K562 (cell line): ENCODE data around the gene SLC1A5. TPM values are rescaled to one million over a fixed set of nuclear protein-coding genes. Genes with fewer than 3 reads are reported as not detected.

Experiments
- ATAC-seq: fragments of 200-7000 bp; cut with Tn5 transposase; 3 replicates; pipeline ENCODE4 v1.9.1; 2020; ENCODE audit warnings: moderate library complexity
- BruUV-seq: library from RNA; stranded (reverse); fragments of 400-500 nt; replicated peaks from 2 replicates; lab custom pipeline; 2021; lab: Mats Ljungman, UMichigan
- CTCF ChIA-PET: fragments of 300-600 bp; formaldehyde crosslinking; extraction: SDS; loops from one replicate; lab custom pipeline; 2021; ENCODE audit warnings: low intra/inter-chr PET ratio; lab: Yijun Ruan, JAX
- POLR2A ChIA-PET: fragments of 300-600, 350-650 bp; sonication (Branson Sonifier 250); formaldehyde crosslinking; extraction: SDS; loops from one replicate; lab custom pipeline; 2021; ENCODE audit warnings: antibody characterized with exemption, inconsistent platforms; lab: Yijun Ruan, JAX
- DNase-seq, 4 experiments: peaks; one replicate each; pipeline versions ENCODE4 v3.0.0 to v3.0.0-alpha.2; 2011 to 2018; ENCODE audit warnings: low spot score in 3 of 4, mixed read lengths in 3 of 4; ENCODE audit errors: extremely low read depth in 1 of 4
- FAIRE-seq: peaks from 2 replicates; lab custom pipeline; 2011; peaks lifted over from hg19 to GRCh38; lab: Jason Lieb, UNC
- H2AFZ ChIP-seq: 2 replicates; pipeline ENCODE4 v1.6.0; 2011; ENCODE audit warnings: low read depth, low read length, control low read depth, inconsistent platforms
- H3K27ac ChIP-seq: fragments of 200-600 bp; 3 replicates; pipeline ENCODE4 v1.8.0; 2011; ENCODE audit warnings: low read depth, mild to moderate bottlenecking, control low read depth, inconsistent platforms, low read length, moderate library complexity, mixed read lengths; ENCODE audit errors: extremely low read depth
- H3K27me3 ChIP-seq, 2 experiments: fragments of 300-600 bp in 1 of 2; 2 replicates in 1 of 2; 3 replicates in 1 of 2; pipeline versions ENCODE4 v1.6.0 to v1.8.0; 2011; ENCODE audit warnings: inconsistent platforms in 2 of 2, low read length in 2 of 2, mild to moderate bottlenecking in 1 of 2, mixed read lengths in 1 of 2, moderate library complexity in 1 of 2; ENCODE audit not compliant: control insufficient read depth in 2 of 2, insufficient read depth in 2 of 2
- H3K36me3 ChIP-seq: fragments of 300-600 bp; 3 replicates; pipeline ENCODE4 v1.8.0; 2011; ENCODE audit warnings: mild to moderate bottlenecking, low read length, inconsistent platforms; ENCODE audit not compliant: control insufficient read depth, insufficient read depth
- H3K4me1 ChIP-seq, 2 experiments: fragments of 200-600 bp in 1 of 2; replicated peaks in 1 of 2; 2 replicates in 1 of 2; 3 replicates in 1 of 2; pipeline versions ENCODE4 v1.5.1 to v1.8.0; 2011; ENCODE audit warnings: inconsistent platforms in 2 of 2, low read length in 2 of 2, mild to moderate bottlenecking in 1 of 2, mixed read lengths in 1 of 2, moderate library complexity in 1 of 2; ENCODE audit not compliant: control insufficient read depth in 2 of 2, insufficient read depth in 2 of 2
- H3K4me2 ChIP-seq: 2 replicates; pipeline ENCODE4 v1.6.1; 2011; ENCODE audit warnings: low read length, control low read depth, inconsistent platforms, mixed read lengths; ENCODE audit not compliant: insufficient read depth
- H3K4me3 ChIP-seq: fragments of 200-600 bp; sonication (generic), shearing (Covaris generic); 2 replicates; pipeline ENCODE4 v1.5.1; 2016; ENCODE audit warnings: control low read depth, inconsistent platforms
- H3K79me2 ChIP-seq: fragments of 200-600 bp; 3 replicates; pipeline ENCODE4 v1.8.0; 2011; ENCODE audit warnings: low read length, inconsistent platforms; ENCODE audit not compliant: control insufficient read depth, insufficient read depth
- H3K9ac ChIP-seq, 2 experiments: 2 replicates each; pipeline versions ENCODE4 v1.6.0 to v1.6.1; 2011; ENCODE audit warnings: low read depth in 2 of 2, low read length in 2 of 2, control low read depth in 1 of 2, inconsistent platforms in 1 of 2, mild to moderate bottlenecking in 1 of 2, mixed read lengths in 1 of 2; ENCODE audit not compliant: insufficient read depth in 1 of 2
- H3K9me1 ChIP-seq: one replicate; pipeline ENCODE4 v1.6.0; 2011; ENCODE audit warnings: inconsistent platforms, mild to moderate bottlenecking, low read length, moderate library complexity; ENCODE audit not compliant: control insufficient read depth, insufficient read depth
- H3K9me3 ChIP-seq: replicated peaks from 2 replicates; pipeline ENCODE4 v1.5.1; 2011; ENCODE audit warnings: low read depth, low read length, inconsistent platforms; ENCODE audit not compliant: control insufficient read depth, insufficient read depth
- H4K20me1 ChIP-seq: replicated peaks from 2 replicates; pipeline ENCODE4 v1.6.1; 2011; ENCODE audit warnings: low read length, inconsistent platforms, mixed read lengths; ENCODE audit not compliant: control insufficient read depth, insufficient read depth
- CEBPB ChIP-seq: fragments of 450-650 bp; IDR thresholded peaks from 2 replicates; pipeline ENCODE4 v1.6.1; 2016; ENCODE audit warnings: missing genetic modification characterization, missing compliant biosample characterization
- CHD2 ChIP-seq: IDR thresholded peaks from 2 replicates; pipeline ENCODE4 v1.6.1; 2011; ENCODE audit warnings: low read depth, low read length
- JUND ChIP-seq, 2 experiments: IDR thresholded peaks; 2 replicates in 1 of 2; 3 replicates in 1 of 2; pipeline ENCODE4 v1.6.1; 2011; ENCODE audit warnings: borderline replicate concordance in 2 of 2, low read depth in 2 of 2, low read length in 2 of 2, improper control_type of control experiment in 1 of 2, missing biosample characterization in 1 of 2, missing genetic modification characterization in 1 of 2, missing genetic modification reagents in 1 of 2
- KDM5B ChIP-seq: fragments of 200-600 bp; sonication (generic); IDR thresholded peaks from 2 replicates; pipeline ENCODE4 v1.6.1; 2012; ENCODE audit warnings: low read depth, mild to moderate bottlenecking, moderate library complexity, low read length, control low read depth, inconsistent platforms; ENCODE audit not compliant: insufficient replicate concordance
- MCM5 ChIP-seq: fragments of 450-650 bp; IDR thresholded peaks from 2 replicates; pipeline ENCODE4 v1.6.1; 2016; ENCODE audit warnings: low read depth
- MED1 ChIP-seq: sonication (generic); formaldehyde crosslinking; IDR thresholded peaks from 2 replicates; pipeline ENCODE4 v1.8.1; 2023; ENCODE audit warnings: missing genetic modification reagents, borderline replicate concordance
- MTA1 ChIP-seq: fragments of 450-650 bp; IDR thresholded peaks from 2 replicates; pipeline ENCODE4 v1.6.1; 2017; ENCODE audit warnings: borderline replicate concordance
- MYBL2 ChIP-seq, 2 experiments: fragments of 450-650 bp in 1 of 2; sonication (generic) in 1 of 2; formaldehyde crosslinking in 1 of 2; IDR thresholded peaks; 2 replicates each; pipeline versions ENCODE4 v1.6.1 to v1.8.1; 2017 to 2022; ENCODE audit warnings: borderline replicate concordance in 1 of 2, inconsistent platforms in 1 of 2, low read depth in 1 of 2, mild to moderate bottlenecking in 1 of 2, missing genetic modification reagents in 1 of 2, moderate library complexity in 1 of 2
- NFIC ChIP-seq: fragments of 450-650 bp; IDR thresholded peaks from 2 replicates; pipeline ENCODE4 v1.6.1; 2017; ENCODE audit warnings: mild to moderate bottlenecking, inconsistent platforms
- POLR2H ChIP-seq: IDR thresholded peaks from 2 replicates; pipeline ENCODE4 v1.6.1; 2016; ENCODE audit warnings: missing genetic modification characterization, low read depth, mild to moderate bottlenecking, control low read depth, missing compliant biosample characterization, moderate library complexity
- U2AF1 ChIP-seq: fragments of 200-400 bp; formaldehyde crosslinking; optimal IDR thresholded peaks from 2 replicates; pipeline ENCODE3; 2017; ENCODE audit warnings: mild to moderate bottlenecking, low read depth, low read length, moderate library complexity
- ZNF12 ChIP-seq: sonication (generic); formaldehyde crosslinking; IDR thresholded peaks from 2 replicates; pipeline ENCODE4 v1.4.0; 2020; ENCODE audit warnings: mild to moderate bottlenecking, missing genetic modification reagents
- ZNF175 ChIP-seq: fragments of 200-800 bp; sonication (Bioruptor generic); IDR thresholded peaks from 2 replicates; pipeline ENCODE4 v1.6.1; 2016; ENCODE audit warnings: low read depth, mild to moderate bottlenecking, missing genetic modification characterization, missing compliant biosample characterization
- WGBS: fragments of 100-300 bp; shearing (Covaris generic); methylation state at CpG from one replicate; pipeline ENCODE4 v1.1.6; 2016; ENCODE audit warnings: low coverage, mixed read lengths; ENCODE audit not compliant: insufficient coverage; ENCODE audit errors: missing lambda C conversion rate; 5-methylcytosine and 5-hydroxymethylcytosine counted together
- in situ Hi-C: fragments of 300-500 bp; cut with MboI; formaldehyde crosslinking; loops from 4 replicates; pipeline ENCODE4 v1.15.0; 2018; ENCODE audit warnings: inconsistent platforms, mixed read lengths
- intact Hi-C: fragments of 100-400 bp; cut with micrococcal nuclease; formaldehyde crosslinking; loops from 2 replicates; pipeline ENCODE4 v1.14.2; 2022
- polyA plus RNA-seq, 8 experiments: library from polyadenylated mRNA; depleted of rRNA in 4 of 8; stranded (reverse) in 5 of 8; unstranded in 3 of 8; fragments of >200 nt; fragmentation: Nextera tagmentation in 2 of 8; fragmentation: Illumina TruSeq in 1 of 8; extraction: Ambion mirVana in 2 of 8; extraction: Trizol in 1 of 8; gene quantifications; 2 replicates each; pipeline versions ENCODE4 v1.2.1 to v1.2.3, GENCODE V29; 2011 to 2014; ENCODE audit warnings: inconsistent platforms in 1 of 8, missing spikeins in 1 of 8
- total RNA-seq, 7 experiments: library from RNA; depleted of rRNA in 6 of 7; stranded (reverse); fragments of >200 nt in 6 of 7; fragmentation: Illumina TruSeq in 2 of 7; extraction: Trizol in 2 of 7; gene quantifications; 2 replicates each; pipeline versions ENCODE4 v1.2.1 to v1.2.3, GENCODE V29; 2011 to 2021; ENCODE audit warnings: low replicate concordance in 1 of 7
- TF ChIP-seq, protein P1 (sequence below): fragments of 150-350 bp; IDR thresholded peaks from 2 replicates; pipeline ENCODE4 v1.6.1; 2014; ENCODE audit warnings: low read depth, mild to moderate bottlenecking, low read length, borderline replicate concordance
- TF ChIP-seq, protein P2 (sequence below): sonication (generic); formaldehyde crosslinking; IDR thresholded peaks from 2 replicates; pipeline ENCODE4 v1.8.0; 2022; ENCODE audit warnings: mild to moderate bottlenecking, low read depth, missing genetic modification reagents

Gene SLC1A5
- total and polyA plus RNA-seq, 9 of the 15 experiments (the other 6 are each of a cell fraction or from before 2014, with no cell fraction given) = 31.2 to 417 (median 134) TPM

DNA sequence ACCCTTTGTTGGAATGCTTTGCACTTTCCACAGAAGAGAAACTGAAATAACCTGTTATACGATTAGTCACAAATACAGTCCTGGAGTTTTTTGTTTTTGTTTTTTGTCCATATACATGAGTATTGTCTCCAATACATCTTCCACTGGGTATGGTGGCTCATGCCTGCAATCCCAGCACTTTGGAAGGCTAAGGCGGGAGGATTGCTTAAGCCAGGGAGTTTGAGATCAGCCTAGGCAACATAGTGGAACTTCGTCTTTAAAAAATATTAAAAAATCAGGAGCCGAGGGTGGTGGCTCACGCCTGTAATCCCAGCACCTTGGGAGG is 37.3 kb upstream of the SLC1A5 start:
- in situ Hi-C loops = no loop called here
- FAIRE-seq = no peak
- no peaks in the 10 kb centered on the region for H3K79me2 ChIP-seq
- no peaks in the 10 kb centered on the region for H3K9me1 ChIP-seq
- H3K27ac ChIP-seq = no peak overlapping the region
- ChIA-PET CTCF (interaction anchor here (0.6 to 1.1 kb wide), 4 partner anchors 15 to 177 kb away, joined by 3 read pairs; no protein-coding TSS in a partner anchor), POLR2A (interaction anchor here (0.7 to 1.5 kb wide), 4 partner anchors 8 to 41 kb away, joined by 3 to 7 read pairs (median 4); partner anchors contain the start of gene SLC1A5)
- no peaks in the 10 kb centered on the region for H4K20me1 ChIP-seq
- no peaks in the 10 kb centered on the region for H3K27me3 ChIP-seq
- no peak overlapping the region for H2AFZ ChIP-seq
- ATAC-seq = no peak
- no peak overlapping the region for H3K4me3 ChIP-seq
- no peak overlapping the region for H3K9ac ChIP-seq
- WGBS = 44% methylated on average over 5 of the region's 5 CpGs
- intact Hi-C loops = loop anchor here (5.0 kb wide), 2 partner anchors 38 to 68 kb away; partner anchors contain the start of gene SLC1A5
- no peaks in the 10 kb centered on the region for H3K36me3 ChIP-seq
- H3K4me2 ChIP-seq = no peak overlapping the region
- H3K9me3 ChIP-seq = no peaks in the 10 kb centered on the region
- H3K4me1 ChIP-seq = peaks cover 0 to 19% of the 10 kb centered on the region in 2 experiments; a peak in 4 of 5 replicates
- no peak for DNase-seq
- no TSS peak for BruUV-seq
- TF ChIP-seq CHD2 (no peak), NFIC (no peak), MCM5 (no peak), ZNF175 (CRISPR knock-in tag) (no peak), MYBL2 (IDR thresholded peaks at IDR 0.05; ENCODE audit: low read depth) (no peak), MYBL2 (CRISPR knock-in tag; IDR thresholded peaks at IDR 0.05; ENCODE audit: borderline replicate concordance) (no peak), JUND (IDR thresholded peaks at IDR 0.05; ENCODE audit: borderline replicate concordance, low read depth, low read length) (no peak), JUND (tag; IDR thresholded peaks at IDR 0.05; ENCODE audit: borderline replicate concordance, low read depth, low read length) (no peak), U2AF1 (no peak), ZNF12 (CRISPR knock-in tag) (no peak), KDM5B (no peak), POLR2H (tag) (no peak), CEBPB (tag) (no peak), MTA1 (no peak), MED1 (CRISPR knock-in tag) (no peak)
- TF ChIP-seq, protein P1, sequence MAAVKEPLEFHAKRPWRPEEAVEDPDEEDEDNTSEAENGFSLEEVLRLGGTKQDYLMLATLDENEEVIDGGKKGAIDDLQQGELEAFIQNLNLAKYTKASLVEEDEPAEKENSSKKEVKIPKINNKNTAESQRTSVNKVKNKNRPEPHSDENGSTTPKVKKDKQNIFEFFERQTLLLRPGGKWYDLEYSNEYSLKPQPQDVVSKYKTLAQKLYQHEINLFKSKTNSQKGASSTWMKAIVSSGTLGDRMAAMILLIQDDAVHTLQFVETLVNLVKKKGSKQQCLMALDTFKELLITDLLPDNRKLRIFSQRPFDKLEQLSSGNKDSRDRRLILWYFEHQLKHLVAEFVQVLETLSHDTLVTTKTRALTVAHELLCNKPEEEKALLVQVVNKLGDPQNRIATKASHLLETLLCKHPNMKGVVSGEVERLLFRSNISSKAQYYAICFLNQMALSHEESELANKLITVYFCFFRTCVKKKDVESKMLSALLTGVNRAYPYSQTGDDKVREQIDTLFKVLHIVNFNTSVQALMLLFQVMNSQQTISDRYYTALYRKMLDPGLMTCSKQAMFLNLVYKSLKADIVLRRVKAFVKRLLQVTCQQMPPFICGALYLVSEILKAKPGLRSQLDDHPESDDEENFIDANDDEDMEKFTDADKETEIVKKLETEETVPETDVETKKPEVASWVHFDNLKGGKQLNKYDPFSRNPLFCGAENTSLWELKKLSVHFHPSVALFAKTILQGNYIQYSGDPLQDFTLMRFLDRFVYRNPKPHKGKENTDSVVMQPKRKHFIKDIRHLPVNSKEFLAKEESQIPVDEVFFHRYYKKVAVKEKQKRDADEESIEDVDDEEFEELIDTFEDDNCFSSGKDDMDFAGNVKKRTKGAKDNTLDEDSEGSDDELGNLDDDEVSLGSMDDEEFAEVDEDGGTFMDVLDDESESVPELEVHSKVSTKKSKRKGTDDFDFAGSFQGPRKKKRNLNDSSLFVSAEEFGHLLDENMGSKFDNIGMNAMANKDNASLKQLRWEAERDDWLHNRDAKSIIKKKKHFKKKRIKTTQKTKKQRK = no peak
- TF ChIP-seq, protein P2, sequence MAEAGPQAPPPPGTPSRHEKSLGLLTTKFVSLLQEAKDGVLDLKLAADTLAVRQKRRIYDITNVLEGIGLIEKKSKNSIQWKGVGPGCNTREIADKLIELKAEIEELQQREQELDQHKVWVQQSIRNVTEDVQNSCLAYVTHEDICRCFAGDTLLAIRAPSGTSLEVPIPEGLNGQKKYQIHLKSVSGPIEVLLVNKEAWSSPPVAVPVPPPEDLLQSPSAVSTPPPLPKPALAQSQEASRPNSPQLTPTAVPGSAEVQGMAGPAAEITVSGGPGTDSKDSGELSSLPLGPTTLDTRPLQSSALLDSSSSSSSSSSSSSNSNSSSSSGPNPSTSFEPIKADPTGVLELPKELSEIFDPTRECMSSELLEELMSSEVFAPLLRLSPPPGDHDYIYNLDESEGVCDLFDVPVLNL = no peak
